ENCODE measurements around the gene PDCD4. TPM values are rescaled to one million over a fixed set of nuclear protein-coding genes. Genes with fewer than 3 reads are reported as not detected.

PDCD4 gene
- total and polyA plus RNA-seq, 9 of the 15 experiments (the other 6 are each of a cell fraction or from before 2014, with no cell fraction given): 12.9 to 44.1 (median 33.7) TPM

DNA sequence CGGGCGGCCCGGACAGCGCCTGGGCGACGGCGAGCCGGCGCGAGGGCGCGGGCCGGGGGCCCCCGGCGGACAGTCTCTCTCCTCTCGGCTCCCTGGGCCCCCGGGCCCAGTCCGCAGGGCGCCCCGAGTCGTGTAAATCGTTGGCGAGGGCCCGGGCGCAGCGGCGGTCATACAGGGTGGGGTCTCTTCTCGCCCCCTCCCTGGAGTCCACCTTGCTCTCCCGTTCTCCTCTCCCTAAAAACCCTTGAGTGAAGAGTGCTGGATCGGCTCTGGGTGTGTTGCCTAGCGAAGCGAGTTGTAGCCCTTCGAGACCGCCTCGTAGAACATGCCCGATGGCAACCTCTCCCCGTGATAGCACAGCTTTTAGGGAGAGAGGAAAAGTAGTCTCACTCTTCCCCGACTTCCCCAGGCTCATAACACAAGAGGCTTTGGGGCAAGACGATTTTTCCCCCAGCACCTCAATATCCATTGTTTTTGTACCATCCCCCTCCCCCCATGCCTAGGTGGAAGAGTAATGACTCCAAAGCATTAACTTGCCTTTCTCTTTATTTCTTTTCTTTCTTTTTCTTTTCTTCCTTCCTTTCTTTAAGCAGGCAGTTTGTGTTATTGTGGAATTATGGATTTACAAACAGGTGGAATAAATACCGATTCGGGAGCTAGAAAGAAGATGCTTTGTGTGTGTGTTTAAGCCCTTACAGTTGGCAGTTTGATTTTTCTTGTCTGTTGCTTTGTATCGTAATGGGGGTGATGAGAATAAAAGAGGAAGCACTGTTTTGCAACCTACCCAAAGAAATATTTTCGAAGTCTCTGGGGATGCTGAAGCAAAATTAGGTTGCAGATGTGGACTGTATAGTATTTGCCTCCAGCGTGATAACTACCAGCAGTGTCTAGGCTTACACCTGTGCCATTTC lies 48.5 kb downstream of the PDCD4 start (continued):
- TF ChIP-seq TCF15 (CRISPR knock-in tag; IDR thresholded peaks at IDR 0.05): no peak
- no peak for TF ChIP-seq ERF (CRISPR knock-in tag; IDR thresholded peaks at IDR 0.05)
- TF ChIP-seq ZZZ3 (IDR thresholded peaks at IDR 0.05): 0 out of 2 replicates have a peak, but pooled peaks have one; percentile 32
- TF ChIP-seq ZNF41 (CRISPR knock-in tag; conservative IDR thresholded peaks at IDR 0.05): no peak
- TF ChIP-seq PCBP1 (IDR thresholded peaks at IDR 0.05; ENCODE audit: low read depth, low read length, poor library complexity, severe bottlenecking): peak; percentile 6
- TF ChIP-seq MAZ (CRISPR knock-in tag; conservative IDR thresholded peaks at IDR 0.05 in 1 of 2, IDR thresholded peaks at IDR 0.05 in 1 of 2): peak in 1 of 2 experiments; percentile 1; a peak in 1 of 4 replicates
- no peak for TF ChIP-seq CLOCK (CRISPR knock-in tag; IDR thresholded peaks at IDR 0.05; ENCODE audit: borderline replicate concordance)
- TF ChIP-seq, protein P1, sequence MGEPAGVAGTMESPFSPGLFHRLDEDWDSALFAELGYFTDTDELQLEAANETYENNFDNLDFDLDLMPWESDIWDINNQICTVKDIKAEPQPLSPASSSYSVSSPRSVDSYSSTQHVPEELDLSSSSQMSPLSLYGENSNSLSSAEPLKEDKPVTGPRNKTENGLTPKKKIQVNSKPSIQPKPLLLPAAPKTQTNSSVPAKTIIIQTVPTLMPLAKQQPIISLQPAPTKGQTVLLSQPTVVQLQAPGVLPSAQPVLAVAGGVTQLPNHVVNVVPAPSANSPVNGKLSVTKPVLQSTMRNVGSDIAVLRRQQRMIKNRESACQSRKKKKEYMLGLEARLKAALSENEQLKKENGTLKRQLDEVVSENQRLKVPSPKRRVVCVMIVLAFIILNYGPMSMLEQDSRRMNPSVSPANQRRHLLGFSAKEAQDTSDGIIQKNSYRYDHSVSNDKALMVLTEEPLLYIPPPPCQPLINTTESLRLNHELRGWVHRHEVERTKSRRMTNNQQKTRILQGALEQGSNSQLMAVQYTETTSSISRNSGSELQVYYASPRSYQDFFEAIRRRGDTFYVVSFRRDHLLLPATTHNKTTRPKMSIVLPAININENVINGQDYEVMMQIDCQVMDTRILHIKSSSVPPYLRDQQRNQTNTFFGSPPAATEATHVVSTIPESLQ (CRISPR knock-in tag; IDR thresholded peaks at IDR 0.05): no peak
- TF ChIP-seq RBM15 (IDR thresholded peaks at IDR 0.05; ENCODE audit: insufficient read depth, low read length): no peak
- TF ChIP-seq PML (IDR thresholded peaks at IDR 0.05; ENCODE audit: low read length): no peak
- no peak for TF ChIP-seq ETV6 (IDR thresholded peaks at IDR 0.05; ENCODE audit: borderline replicate concordance in 1 of 2, low read depth in 2 of 2, low read length in 1 of 2)
- TF ChIP-seq ETV6 (CRISPR knock-in tag; IDR thresholded peaks at IDR 0.05; ENCODE audit: borderline replicate concordance): no peak
- TF ChIP-seq SPI1 (IDR thresholded peaks at IDR 0.05; ENCODE audit: borderline replicate concordance, low read depth, low read length): 0 out of 2 replicates have a peak, but pooled peaks have one; percentile 21
- TF ChIP-seq ZBTB7A (IDR thresholded peaks at IDR 0.05; ENCODE audit: borderline replicate concordance, control insufficient read depth, low read depth, low read length): peak; percentile 14; the same call in 1 of the 2 replicates
- no peak for TF ChIP-seq SMARCE1 (IDR thresholded peaks at IDR 0.05)
- no peak for TF ChIP-seq CBX2 (IDR thresholded peaks at IDR 0.05; ENCODE audit: insufficient read depth, low read length, poor library complexity, severe bottlenecking)
- TF ChIP-seq, protein P2, sequence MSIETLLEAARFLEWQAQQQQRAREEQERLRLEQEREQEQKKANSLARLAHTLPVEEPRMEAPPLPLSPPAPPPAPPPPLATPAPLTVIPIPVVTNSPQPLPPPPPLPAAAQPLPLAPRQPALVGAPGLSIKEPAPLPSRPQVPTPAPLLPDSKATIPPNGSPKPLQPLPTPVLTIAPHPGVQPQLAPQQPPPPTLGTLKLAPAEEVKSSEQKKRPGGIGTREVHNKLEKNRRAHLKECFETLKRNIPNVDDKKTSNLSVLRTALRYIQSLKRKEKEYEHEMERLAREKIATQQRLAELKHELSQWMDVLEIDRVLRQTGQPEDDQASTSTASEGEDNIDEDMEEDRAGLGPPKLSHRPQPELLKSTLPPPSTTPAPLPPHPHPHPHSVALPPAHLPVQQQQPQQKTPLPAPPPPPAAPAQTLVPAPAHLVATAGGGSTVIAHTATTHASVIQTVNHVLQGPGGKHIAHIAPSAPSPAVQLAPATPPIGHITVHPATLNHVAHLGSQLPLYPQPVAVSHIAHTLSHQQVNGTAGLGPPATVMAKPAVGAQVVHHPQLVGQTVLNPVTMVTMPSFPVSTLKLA (conservative IDR thresholded peaks at IDR 0.05): peak; percentile 18 to 28; a peak in 1 of 4 replicates
